Inflammatory macrophage treated with lipopolysaccharide for 1 hour (primary cell): ENCODE data around the gene EXOC4.
A peak's percentile ranks its signal among the peaks of the same experiment; 100 is the strongest.
"Not testable (repeated sequence)": the region's sequence is repeated elsewhere in the genome, so short reads cannot be mapped to it uniquely, and the experiment has no call there.

Experiments used
- DNase-seq, 2 donors: peaks; one replicate each; pipeline ENCODE4 v3.0.0-alpha.2; 2020 to 2022

EXOC4 gene

DNA sequence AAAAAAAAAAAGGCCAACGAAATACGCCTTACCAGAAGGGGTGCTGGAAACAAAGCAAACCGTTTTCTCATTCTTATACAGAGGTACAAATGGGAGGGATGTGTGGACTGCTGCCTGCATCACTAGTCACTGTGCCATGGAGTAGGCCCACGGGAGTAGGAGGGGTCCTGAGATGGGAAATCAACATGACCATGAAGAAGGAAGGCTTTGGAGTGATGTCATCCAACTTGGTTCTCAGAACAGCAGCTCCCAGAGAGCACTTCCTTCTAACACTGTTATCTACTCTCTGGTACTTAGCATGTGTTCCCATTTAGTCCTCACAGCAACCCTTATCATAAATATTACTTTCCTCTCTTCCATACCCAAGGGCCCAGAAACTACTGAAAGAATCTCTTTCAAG, 814.3 kb downstream of the EXOC4 start:
- no peak for DNase-seq

- no peak for DNase-seq
Observed at GRCh38 chr7:134068670-134069069, 815.8 kb downstream of the EXOC4 start.

DNA sequence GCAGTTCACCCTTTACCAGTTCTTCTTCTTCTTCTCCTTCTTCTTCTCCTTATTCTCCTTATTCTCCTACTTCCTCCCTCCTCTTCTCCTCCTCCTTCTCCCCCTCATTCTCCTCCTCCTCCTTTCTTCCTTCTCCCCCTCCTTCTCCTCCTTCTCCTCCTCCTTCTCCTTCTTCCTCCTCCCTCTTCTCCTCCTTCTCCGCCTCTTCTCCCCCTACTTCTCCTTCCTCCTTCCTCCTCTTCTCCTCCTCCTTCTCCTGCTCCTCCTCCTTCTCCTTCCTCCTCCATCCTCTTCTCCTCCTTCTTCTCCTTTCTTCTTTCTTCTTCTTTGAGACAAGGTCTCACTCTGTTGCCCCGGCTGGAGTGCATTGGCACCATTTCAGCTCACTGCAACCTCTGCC, 816.3 kb downstream of the EXOC4 start:
- DNase-seq, result no peak

DNA sequence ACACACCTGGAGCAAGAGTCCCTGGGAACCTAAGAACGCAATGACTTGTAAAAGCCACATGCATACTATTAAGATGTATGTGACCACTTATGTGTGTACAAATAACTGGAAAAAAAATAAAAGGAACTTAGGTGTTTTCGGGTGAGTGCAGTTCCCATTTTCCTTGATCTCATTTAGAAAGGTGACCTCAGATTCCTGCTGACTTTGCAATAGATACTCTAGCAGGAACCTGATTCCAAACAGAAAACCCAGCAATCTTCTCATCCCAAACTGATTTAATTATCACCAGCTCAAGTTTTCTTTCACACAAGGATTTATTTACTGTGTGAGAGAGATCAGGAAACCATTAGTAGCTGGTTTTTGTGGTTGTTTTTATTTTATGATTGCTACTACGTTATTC, 817.8 kb downstream of the EXOC4 start:
- DNase-seq, result no peak

- DNase-seq, result no peak
Observed at GRCh38 chr7:134071355-134072331, 818.8 kb downstream of the EXOC4 start.

DNA sequence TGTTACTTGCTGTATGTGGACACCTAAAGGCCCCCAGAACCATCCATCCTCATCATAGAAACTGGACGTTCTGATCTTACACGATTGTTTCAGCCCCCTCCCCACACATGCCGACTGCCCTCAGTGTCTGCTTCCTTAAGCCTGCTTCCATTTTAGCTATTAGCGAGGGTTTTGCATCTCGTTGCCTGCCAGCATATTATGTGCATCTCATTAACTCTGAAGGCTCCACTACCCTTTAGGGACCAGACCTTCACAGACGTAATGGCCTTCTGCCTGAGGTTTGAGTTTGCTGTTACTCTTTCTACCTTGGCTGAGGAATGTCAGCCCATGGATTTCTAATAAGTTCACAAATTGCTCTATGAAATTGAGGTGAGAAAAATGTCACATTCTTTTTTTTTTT, 820.4 kb downstream of the EXOC4 start:
- no peak for DNase-seq

DNA sequence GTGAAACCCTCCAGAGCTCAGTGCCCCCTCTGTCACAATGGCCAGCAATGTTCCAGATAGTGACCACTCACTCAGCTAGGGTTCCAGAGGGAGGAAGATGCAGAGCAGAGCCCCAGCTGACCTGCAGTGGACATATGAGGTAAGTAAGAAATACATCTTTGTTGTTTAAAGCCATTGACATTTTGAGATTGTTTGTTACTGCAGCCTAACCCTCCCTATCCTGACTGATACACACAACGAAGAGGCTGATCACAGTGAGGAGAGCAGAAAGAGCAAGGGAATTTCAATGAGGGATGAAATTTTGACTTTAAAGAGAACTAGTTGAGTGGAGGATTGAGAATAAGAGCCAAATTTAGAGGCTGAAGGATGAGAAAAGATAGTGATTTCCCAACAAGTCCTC, 822.9 kb downstream of the EXOC4 start:
- DNase-seq, result no peak

DNA sequence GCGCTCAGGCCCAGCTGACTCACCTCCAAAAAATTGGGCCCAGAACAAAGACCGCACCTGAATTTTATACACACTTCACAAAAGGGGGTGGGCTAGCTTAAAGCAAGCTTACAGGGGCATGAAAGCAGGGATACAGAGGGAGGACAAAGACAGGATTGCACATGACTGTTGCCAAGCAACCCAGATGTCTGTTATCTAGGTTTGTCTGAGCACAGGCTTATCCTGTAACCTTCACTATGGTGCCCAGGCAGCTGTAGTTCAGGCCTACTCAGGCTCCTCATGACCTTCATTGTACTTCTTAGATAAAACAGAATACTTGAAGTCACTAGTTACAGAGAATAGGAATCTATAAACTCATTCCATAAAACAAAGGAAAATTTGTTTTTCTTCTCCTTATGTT, 824.7 kb downstream of the EXOC4 start:
- not testable (repeated sequence) for DNase-seq

DNA sequence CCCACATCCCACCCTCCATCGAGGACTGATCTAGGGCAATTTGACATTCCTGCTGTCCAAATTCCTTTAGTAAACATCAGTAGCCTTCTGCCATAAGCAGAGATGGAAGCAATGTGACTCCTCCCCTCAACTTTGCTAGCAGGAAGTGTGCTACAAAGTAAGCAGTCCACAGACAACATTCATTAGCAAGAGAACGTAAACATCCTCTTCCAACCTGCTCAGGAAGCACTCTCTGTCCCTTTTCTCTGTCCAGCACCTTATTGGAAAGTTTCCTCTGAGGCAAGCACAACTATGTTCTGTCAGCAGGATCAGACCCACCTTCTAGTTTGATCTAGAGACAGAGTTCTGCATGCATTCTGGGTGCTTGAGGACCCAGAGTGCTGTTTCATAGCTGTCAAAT, 826.1 kb downstream of the EXOC4 start:
- DNase-seq, result no peak

DNA sequence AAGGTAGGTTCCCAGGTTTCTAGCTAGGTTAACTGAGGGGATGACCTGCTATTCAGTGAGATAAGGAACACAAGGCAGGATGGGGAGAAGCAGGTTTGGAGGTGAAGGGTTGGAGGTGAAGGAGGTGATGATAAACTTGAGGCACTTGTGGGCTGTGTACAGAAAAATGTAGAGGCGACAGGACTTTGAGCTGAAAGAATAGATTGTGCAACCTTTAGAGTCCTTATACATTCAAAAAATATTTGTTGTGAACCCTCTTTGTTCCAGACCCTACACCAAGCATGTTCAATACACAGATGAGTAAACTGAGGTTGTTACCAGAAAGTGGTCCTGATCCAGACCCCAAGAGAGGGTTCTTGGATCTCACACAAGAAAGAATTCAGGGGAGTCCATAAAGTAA, 828.8 kb downstream of the EXOC4 start:
- no peak for DNase-seq

GRCh38 chr7:134083766-134084487, 831.0 kb downstream of the EXOC4 start:
- DNase-seq, result peak; percentile 15 to 30

DNA sequence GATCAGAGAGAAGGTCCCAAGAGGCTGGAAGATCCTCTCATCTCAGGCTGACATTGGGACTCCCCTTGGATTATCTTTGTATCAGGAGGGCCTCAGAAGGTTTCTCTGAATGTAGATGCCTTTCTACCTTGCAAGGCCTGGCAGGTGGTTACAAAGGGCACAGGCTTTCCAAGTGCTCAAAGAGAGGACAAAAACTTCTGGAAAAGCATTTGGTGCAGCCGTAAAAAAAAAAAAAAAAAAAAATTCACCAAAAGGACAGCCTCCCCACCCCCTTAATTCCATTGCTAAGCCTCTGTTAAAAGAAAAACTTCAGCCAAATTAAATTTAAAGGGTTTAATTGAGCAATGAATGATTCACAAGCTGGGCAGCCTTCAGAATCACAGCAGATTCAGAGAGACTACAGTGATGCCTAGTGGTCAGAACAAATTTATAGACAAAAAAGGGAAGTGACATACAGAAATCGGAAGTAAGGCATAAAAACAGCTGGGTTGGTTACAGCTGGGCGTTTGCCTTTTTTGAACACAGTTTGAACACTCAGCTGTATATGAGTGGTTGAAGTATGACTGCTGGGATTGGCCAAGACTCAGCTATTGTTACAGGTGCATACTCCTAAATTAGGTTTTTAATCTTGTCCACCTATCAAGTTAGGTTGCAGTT, 831.7 kb downstream of the EXOC4 start:
- peak; percentile 72 for DNase-seq

GRCh38 chr7:134085311-134085710, 832.4 kb downstream of the EXOC4 start:
- DNase-seq, result peak in 1 of 2 donors; percentile 11

DNA sequence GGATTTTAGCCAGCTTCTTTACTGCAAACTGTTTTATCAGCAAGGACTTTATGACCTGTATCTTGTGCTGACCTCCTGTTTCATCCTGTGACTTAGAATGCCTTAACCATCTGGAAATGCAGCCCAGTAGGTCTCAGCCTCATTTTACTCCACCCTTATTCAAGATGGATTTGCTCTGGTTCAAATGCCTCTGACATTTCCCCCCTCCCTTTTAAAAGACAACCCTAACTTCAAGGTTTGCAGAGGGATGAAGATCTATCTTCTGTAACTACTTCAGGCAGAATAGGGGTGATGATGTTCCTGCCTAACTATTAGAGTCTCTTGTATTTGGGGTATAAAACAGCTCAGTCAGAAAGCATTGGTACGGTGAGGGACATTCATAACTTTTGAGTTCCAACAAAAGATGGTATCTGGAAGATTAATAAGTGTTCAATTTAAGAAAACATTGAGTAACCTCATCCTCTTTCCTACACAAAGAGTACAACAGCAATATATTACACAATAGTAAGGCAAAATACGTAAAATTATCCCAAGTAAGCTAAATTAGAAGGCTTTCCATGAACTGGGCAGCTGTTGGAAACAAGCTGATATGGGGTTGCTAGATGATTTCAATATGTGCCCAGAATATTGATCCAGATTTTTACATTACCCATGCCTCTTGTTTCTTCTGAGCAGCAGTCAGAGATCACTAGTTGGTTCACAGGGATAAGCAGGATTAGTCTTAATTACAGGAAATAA, 834.3 kb downstream of the EXOC4 start:
- DNase-seq, result no peak

DNA sequence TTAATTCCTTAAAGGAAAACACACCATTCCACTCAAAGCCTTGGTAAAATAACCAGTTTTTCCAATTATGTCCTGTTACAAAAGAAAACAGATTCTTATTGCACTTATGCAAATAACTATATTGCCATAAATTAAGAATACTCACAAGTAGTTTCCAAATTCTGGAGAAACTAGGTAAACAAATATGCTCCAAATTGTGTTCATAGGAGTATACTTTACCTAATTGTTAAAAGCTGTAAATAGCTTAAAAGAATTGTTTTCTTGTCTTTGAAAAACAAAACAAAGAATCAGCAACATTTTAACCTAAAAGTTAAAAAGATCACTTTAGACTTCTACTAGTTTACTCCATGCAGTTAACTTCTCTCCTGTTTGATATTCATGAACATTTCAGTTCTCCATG, 835.3 kb downstream of the EXOC4 start:
- no peak for DNase-seq

DNA sequence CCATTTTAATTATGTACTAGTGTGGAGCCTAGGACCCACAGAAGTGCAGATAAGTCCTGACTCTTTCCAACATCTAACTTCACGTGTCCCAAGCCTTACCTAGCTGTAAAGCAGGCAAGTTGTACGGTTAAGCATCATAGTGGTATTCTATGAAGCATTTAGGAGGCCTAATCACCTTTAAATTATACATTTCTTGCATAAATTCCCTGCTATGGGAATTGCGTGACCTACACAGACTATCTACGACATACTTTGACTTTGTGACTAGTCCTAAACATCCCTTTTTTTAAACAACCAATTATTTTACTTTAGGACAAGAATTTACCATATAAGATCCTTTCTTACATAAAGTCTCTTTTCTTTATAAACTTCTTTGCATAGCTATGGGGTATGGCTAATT, 836.6 kb downstream of the EXOC4 start:
- DNase-seq, result no peak

DNA sequence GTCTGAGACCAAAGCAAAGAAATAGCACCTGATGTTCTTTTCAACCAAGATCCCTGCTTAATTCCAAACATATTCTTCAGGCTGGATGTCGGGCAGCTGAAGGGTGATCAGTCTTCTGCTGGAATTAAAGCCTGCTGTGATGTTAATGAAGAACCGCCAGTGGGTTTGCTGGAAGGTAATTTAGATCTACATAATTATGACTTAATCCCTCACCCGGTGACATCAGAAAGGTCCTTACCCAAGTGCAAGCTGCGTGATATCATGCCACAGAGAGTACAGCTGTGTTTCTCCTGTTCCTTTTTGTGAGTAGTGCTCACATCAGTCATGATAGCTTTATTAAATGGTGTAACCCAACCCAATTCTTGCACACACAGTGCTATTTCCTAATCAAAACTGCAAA, 845.2 kb downstream of the EXOC4 start:
- DNase-seq, result peak in 1 of 2 donors; percentile 28

GRCh38 chr7:134101716-134102115, 848.8 kb downstream of the EXOC4 start:
- no peak for DNase-seq

- DNase-seq, result no peak
Observed at GRCh38 chr7:134104166-134104565, 851.3 kb downstream of the EXOC4 start.

- no peak for DNase-seq
Observed at GRCh38 chr7:134105841-134106240, 853.0 kb downstream of the EXOC4 start.

DNA sequence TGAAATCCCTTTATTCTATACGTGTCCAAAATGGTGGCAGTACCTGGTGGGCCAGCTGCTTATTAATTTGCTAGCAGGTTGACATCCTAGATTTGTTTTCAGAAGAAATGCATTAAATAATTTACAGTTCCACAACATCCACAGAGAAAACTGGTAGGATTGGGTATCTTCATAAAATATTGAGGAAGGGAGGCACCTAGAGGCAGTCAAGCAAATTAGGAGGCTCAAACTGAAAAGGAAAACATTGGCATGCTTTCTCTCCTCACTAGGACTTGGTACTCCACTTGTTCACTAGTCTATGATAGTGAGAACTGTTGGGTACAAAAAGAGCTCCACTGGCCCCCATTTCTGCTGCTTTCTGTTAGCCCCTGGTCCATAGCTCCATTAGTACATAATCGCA, 855.9 kb downstream of the EXOC4 start:
- DNase-seq, result no peak

DNA sequence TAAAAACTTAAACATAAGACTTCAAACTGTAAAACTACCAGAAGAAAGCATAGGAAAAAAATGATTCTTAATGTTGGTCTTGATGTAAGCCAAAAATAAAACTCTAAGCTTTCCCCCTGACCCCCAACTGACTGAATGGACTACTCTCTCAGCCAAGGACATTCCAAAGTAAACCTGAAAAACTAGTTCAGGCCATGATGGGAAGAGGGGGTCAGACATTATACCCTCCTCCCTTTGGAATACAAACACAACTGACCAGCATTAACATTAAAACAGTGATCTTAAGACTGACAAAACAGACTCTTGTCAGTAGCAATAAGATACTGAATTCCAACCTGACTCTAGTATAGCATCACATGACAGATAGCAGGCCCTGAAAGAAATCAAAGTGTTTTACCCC, 860.8 kb downstream of the EXOC4 start:
- no peak for DNase-seq

DNA sequence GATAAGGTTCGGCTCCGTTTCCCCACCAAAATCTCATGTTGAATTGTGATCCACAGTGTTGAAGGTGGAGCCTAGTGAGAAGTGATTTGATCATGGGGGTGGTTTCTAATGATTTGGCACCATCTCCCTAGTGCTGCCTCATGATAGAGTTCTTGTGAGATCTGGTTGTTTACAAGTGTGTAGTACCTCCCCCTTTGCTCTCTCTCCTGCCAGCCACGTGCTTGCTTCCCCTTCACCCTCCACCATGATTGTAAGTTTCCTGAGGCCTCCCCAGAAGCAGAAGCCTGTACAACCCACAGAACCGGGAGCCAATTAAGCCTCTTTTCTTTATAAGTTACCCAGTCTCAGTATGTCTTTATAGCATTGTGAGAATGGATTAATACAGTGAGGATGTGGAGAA, 862.1 kb downstream of the EXOC4 start:
- no peak for DNase-seq
